GM19351 (cell line): ENCODE measurements around the gene SRL.
"Not testable (repeated sequence)": the region's sequence is repeated elsewhere in the genome, so short reads cannot be mapped to it uniquely, and the experiment has no call there.

Experiments used
- ATAC-seq: cut with Tn5 transposase; IDR thresholded peaks from one replicate; pipeline ENCODE4 v1.9.1; 2021; ENCODE audit warnings: mild to moderate bottlenecking, moderate library complexity; ENCODE audit not compliant: unreplicated experiment

Gene SRL

GRCh38 chr16:4172070-4172469 is 69.8 kb downstream of the SRL start:
- ATAC-seq, result no peak

- no peak for ATAC-seq
Observed at GRCh38 chr16:4169415-4169814, 72.5 kb downstream of the SRL start.

GRCh38 chr16:4166821-4167220 is 75.1 kb downstream of the SRL start:
- ATAC-seq, result no peak

GRCh38 chr16:4160658-4161430 is 81.0 kb downstream of the SRL start:
- ATAC-seq, result no peak

GRCh38 chr16:4159726-4160125 is 82.2 kb downstream of the SRL start:
- ATAC-seq, result no peak

- no peak for ATAC-seq
Observed at GRCh38 chr16:4158143-4159093, 83.5 kb downstream of the SRL start.

- no peak for ATAC-seq
Observed at GRCh38 chr16:4157376-4157825, 84.5 kb downstream of the SRL start.

- ATAC-seq, result not testable (repeated sequence)
Observed at GRCh38 chr16:4156503-4156902, 85.4 kb downstream of the SRL start.

- ATAC-seq, result not testable (repeated sequence)
Observed at GRCh38 chr16:4153364-4153763, 88.5 kb downstream of the SRL start.

- ATAC-seq, result no peak
Observed at GRCh38 chr16:4152267-4152666, 89.6 kb downstream of the SRL start.

GRCh38 chr16:4147236-4147635 is 94.6 kb downstream of the SRL start:
- ATAC-seq, result no peak

GRCh38 chr16:4142268-4142667 is 99.6 kb downstream of the SRL start:
- no peak for ATAC-seq

- ATAC-seq, result no peak
Observed at GRCh38 chr16:4141604-4142003, 100.3 kb downstream of the SRL start.

GRCh38 chr16:4140652-4141051 is 101.2 kb downstream of the SRL start:
- no peak for ATAC-seq

- no peak for ATAC-seq
Observed at GRCh38 chr16:4139968-4140367, 101.9 kb downstream of the SRL start.
